SK-N-MC (cell line): Measurements from ENCODE around the gene TAGLN3.

Experiments used
- EZH2 ChIP-seq: fragments of 200-600 bp; sonication (generic); IDR thresholded peaks from one replicate; pipeline ENCODE4 v1.6.1; 2017; ENCODE audit warnings: antibody characterized with exemption
- FOXP2 ChIP-seq: optimal IDR thresholded peaks from 2 replicates; pipeline ENCODE3; 2011; ENCODE audit warnings: mild to moderate bottlenecking, moderate library complexity; ENCODE audit not compliant: insufficient read depth; ENCODE audit errors: extremely low read length, control extremely low read depth
- POLR2AphosphoS5 ChIP-seq: IDR thresholded peaks from 2 replicates; pipeline ENCODE4 v1.6.1; 2012; ENCODE audit warnings: mild to moderate bottlenecking, low read depth, low read length, borderline replicate concordance

DNA sequence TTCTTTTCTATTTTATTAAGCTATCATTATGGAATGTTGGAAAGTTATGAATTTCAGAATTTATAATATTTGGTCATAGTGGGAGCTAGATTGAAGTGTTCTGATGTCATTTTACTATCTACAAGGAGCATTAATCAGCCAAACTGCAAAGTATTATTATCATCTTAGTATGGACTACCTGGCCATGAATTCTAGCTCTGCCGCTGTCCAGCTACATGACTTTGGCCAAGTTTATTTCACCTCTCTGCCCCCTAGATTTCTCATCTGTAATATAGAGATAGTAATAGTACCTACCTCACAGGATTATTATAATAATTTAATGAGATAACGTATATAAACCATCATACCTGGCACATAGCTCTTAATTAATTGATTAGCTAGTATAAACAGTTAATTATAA is 47.7 kb upstream of the TAGLN3 start:
- TF ChIP-seq POLR2AphosphoS5 = no peak
- TF ChIP-seq EZH2 = no peak
- no peak for TF ChIP-seq FOXP2
